H9 (cell line): ENCODE measurements around the gene QRICH2. TPM values are rescaled to one million over a fixed set of nuclear protein-coding genes. Genes with fewer than 3 reads are reported as not detected.

Source experiments
- DNase-seq: peaks from one replicate; pipeline ENCODE4 v3.0.0-alpha.2; 2017
- H2AFZ ChIP-seq: one replicate; pipeline ENCODE4 v1.6.1; 2013; ENCODE audit warnings: mild to moderate bottlenecking, low read length, control low read depth, moderate library complexity
- H2AK5ac ChIP-seq: 2 replicates; pipeline ENCODE4 v1.6.1; 2013; ENCODE audit warnings: low read length, control low read depth, mixed read lengths; ENCODE audit not compliant: insufficient read length
- H2BK120ac ChIP-seq: one replicate; pipeline ENCODE4 v1.6.1; 2013; ENCODE audit warnings: low read depth, mild to moderate bottlenecking, low read length, control low read depth, inconsistent platforms; ENCODE audit not compliant: poor library complexity, severe bottlenecking
- H2BK12ac ChIP-seq: 2 replicates; pipeline ENCODE4 v1.6.1; 2013; ENCODE audit warnings: low read length, control low read depth, mixed read lengths, low read depth; ENCODE audit not compliant: insufficient read length
- H2BK15ac ChIP-seq: 2 replicates; pipeline ENCODE4 v1.6.1; 2013; ENCODE audit warnings: low read depth, low read length, control low read depth
- H2BK20ac ChIP-seq: one replicate; pipeline ENCODE4 v1.6.1; 2013; ENCODE audit warnings: low read depth, mild to moderate bottlenecking, low read length, control low read depth, inconsistent platforms; ENCODE audit not compliant: poor library complexity, severe bottlenecking
- H2BK5ac ChIP-seq: 2 replicates; pipeline ENCODE4 v1.6.1; 2013; ENCODE audit warnings: low read length, control low read depth, mixed read lengths; ENCODE audit not compliant: insufficient read length
- H3K14ac ChIP-seq: 2 replicates; pipeline ENCODE4 v1.6.1; 2013; ENCODE audit warnings: low read length, control low read depth; ENCODE audit not compliant: insufficient read depth
- H3K18ac ChIP-seq: 2 replicates; pipeline ENCODE4 v1.6.1; 2013; ENCODE audit warnings: low read depth, mild to moderate bottlenecking, mixed read lengths, low read length, control low read depth; ENCODE audit not compliant: insufficient read length
- H3K23ac ChIP-seq: 2 replicates; pipeline ENCODE4 v1.6.1; 2013; ENCODE audit warnings: low read length, control low read depth, mixed read lengths, low read depth; ENCODE audit not compliant: insufficient read length
- H3K23me2 ChIP-seq: 2 replicates; pipeline ENCODE4 v1.6.1; 2013; ENCODE audit warnings: low read depth, mild to moderate bottlenecking, mixed read lengths, low read length, control low read depth; ENCODE audit not compliant: insufficient read length, poor library complexity, severe bottlenecking
- H3K27ac ChIP-seq: 2 replicates; pipeline ENCODE4 v1.5.1; 2013; ENCODE audit warnings: low read length, control low read depth, mixed read lengths, low read depth; ENCODE audit not compliant: insufficient read length
- H3K27me3 ChIP-seq: 2 replicates; pipeline ENCODE4 v1.6.1; 2013; ENCODE audit warnings: low read length, control low read depth, inconsistent platforms; ENCODE audit not compliant: insufficient read depth
- H3K4ac ChIP-seq: 2 replicates; pipeline ENCODE4 v1.6.1; 2013; ENCODE audit warnings: low read depth, mild to moderate bottlenecking, control low read depth, inconsistent platforms, low read length, moderate library complexity
- H3K4me1 ChIP-seq: 2 replicates; pipeline ENCODE4 v1.6.1; 2013; ENCODE audit warnings: low read length, control low read depth, inconsistent platforms; ENCODE audit not compliant: insufficient read depth
- H3K4me2 ChIP-seq: 2 replicates; pipeline ENCODE4 v1.6.1; 2013; ENCODE audit warnings: low read length, control low read depth, mixed read lengths; ENCODE audit not compliant: insufficient read length, insufficient read depth
- H3K56ac ChIP-seq: 2 replicates; pipeline ENCODE4 v1.6.1; 2013; ENCODE audit warnings: low read depth, mild to moderate bottlenecking, mixed read lengths, low read length, control low read depth; ENCODE audit not compliant: insufficient read length
- H3K79me1 ChIP-seq: 2 replicates; pipeline ENCODE4 v1.6.1; 2013; ENCODE audit warnings: low read depth, mild to moderate bottlenecking, moderate library complexity, low read length, control low read depth, inconsistent platforms; ENCODE audit not compliant: insufficient read depth, poor library complexity, severe bottlenecking
- H3K79me2 ChIP-seq: 2 replicates; pipeline ENCODE4 v1.6.1; 2013; ENCODE audit warnings: low read length, control low read depth, inconsistent platforms; ENCODE audit not compliant: insufficient read depth
- H3K9ac ChIP-seq: 2 replicates; pipeline ENCODE4 v1.6.1; 2013; ENCODE audit warnings: low read length, control low read depth, mixed read lengths; ENCODE audit not compliant: insufficient read length; ENCODE audit errors: extremely low read depth
- H3K9me3 ChIP-seq: one replicate; pipeline ENCODE4 v1.6.1; 2013; ENCODE audit warnings: low read depth, low read length, inconsistent platforms; ENCODE audit not compliant: control insufficient read depth
- H3T11ph ChIP-seq: one replicate; pipeline ENCODE4 v1.6.1; 2013; ENCODE audit warnings: mild to moderate bottlenecking, low read length, control low read depth, inconsistent platforms
- H4K20me1 ChIP-seq: one replicate; pipeline ENCODE4 v1.6.1; 2013; ENCODE audit not compliant: control insufficient read depth, insufficient read length, insufficient read depth
- H4K5ac ChIP-seq: 2 replicates; pipeline ENCODE4 v1.6.1; 2013; ENCODE audit warnings: low read depth, mild to moderate bottlenecking, mixed read lengths, low read length, control low read depth; ENCODE audit not compliant: insufficient read length
- H4K8ac ChIP-seq: replicated peaks from 2 replicates; pipeline ENCODE4 v1.6.1; 2013; ENCODE audit warnings: low read length, control low read depth, mixed read lengths, low read depth; ENCODE audit not compliant: insufficient read length
- H4K91ac ChIP-seq: 2 replicates; pipeline ENCODE4 v1.6.1; 2013; ENCODE audit warnings: low read depth, mild to moderate bottlenecking, moderate library complexity, mixed read lengths, low read length, control low read depth; ENCODE audit not compliant: insufficient read length
- H3K27ac Mint-ChIP-seq, 3 experiments: 2 replicates in 2 of 3; 3 replicates in 1 of 3; pipeline ENCODE4 v1.8.0; 2020 to 2021; ENCODE audit warnings: mixed read lengths in 3 of 3, mild to moderate bottlenecking in 1 of 3, moderate library complexity in 1 of 3
- H3K27me3 Mint-ChIP-seq: 2 replicates; pipeline ENCODE4 v1.8.0; 2021; ENCODE audit warnings: low read depth, mild to moderate bottlenecking, moderate library complexity, mixed read lengths
- H3K36me3 Mint-ChIP-seq, 3 experiments: 2 replicates in 2 of 3; 3 replicates in 1 of 3; pipeline ENCODE4 v1.8.0; 2020 to 2021; ENCODE audit warnings: low read depth in 3 of 3, mixed read lengths in 3 of 3; ENCODE audit not compliant: insufficient read depth in 1 of 3
- H3K4me1 Mint-ChIP-seq, 2 experiments: 2 replicates each; pipeline ENCODE4 v1.8.0; 2020; ENCODE audit warnings: mixed read lengths in 2 of 2
- H3K4me3 Mint-ChIP-seq, 2 experiments: 2 replicates in 1 of 2; 3 replicates in 1 of 2; pipeline ENCODE4 v1.8.0; 2020 to 2021; ENCODE audit warnings: mild to moderate bottlenecking in 2 of 2, mixed read lengths in 2 of 2, moderate library complexity in 1 of 2
- H3K9me3 Mint-ChIP-seq, 2 experiments: 2 replicates in 1 of 2; 3 replicates in 1 of 2; pipeline ENCODE4 v1.8.0; 2020; ENCODE audit warnings: mild to moderate bottlenecking in 2 of 2, mixed read lengths in 2 of 2, moderate library complexity in 1 of 2
- CTCF ChIP-seq: fragments of 200-600 bp; sonication (generic); conservative IDR thresholded peaks from 3 replicates; pipeline ENCODE4 v1.8.0; 2021; ENCODE audit warnings: antibody characterized with exemption, mild to moderate bottlenecking
- WGBS: extraction: QIAGEN DNeasy Blood & Tissue Kit; methylation state at CpG from one replicate; pipeline ENCODE4 v1.1.7; 2013; ENCODE audit warnings: missing lambda C conversion rate, low lambda C conversion rate, mixed read lengths; ENCODE audit not compliant: insufficient read length; ENCODE audit errors: extremely low coverage; 5-methylcytosine and 5-hydroxymethylcytosine counted together
- total RNA-seq: library from RNA; stranded (reverse); gene quantifications from 2 replicates; pipeline ENCODE4 v1.2.1, GENCODE V29; 2021

The QRICH2 gene
- total RNA-seq, 1 experiment from 2014 or later = 3.2 TPM

GRCh38 chr17:76354747-76355310 lies 46.8 kb upstream of the QRICH2 start:
- Histone ChIP-seq H3K27me3 (no peaks in the 10 kb centered on the region), H3K18ac (no peak overlapping the region), H2AK5ac (no peak overlapping the region), H3K9ac (no peak overlapping the region), H3K4ac (no peak overlapping the region), H4K5ac (no peak overlapping the region), H3K4me2 (peak overlapping the region; percentile 85), H4K91ac (no peak overlapping the region), H2BK120ac (no peak overlapping the region), H2BK20ac (no peak overlapping the region), H4K8ac (no peak overlapping the region), H3K14ac (no peak overlapping the region), H3K23me2 (peaks cover 5% of the 10 kb centered on the region), H2BK15ac (no peak overlapping the region), H2BK5ac (no peak overlapping the region), H2AFZ (no peak overlapping the region), H3K27ac (no peak overlapping the region), H3K9me3 (no peaks in the 10 kb centered on the region), H3T11ph (no peak overlapping the region), H3K79me2 (no peaks in the 10 kb centered on the region), H3K56ac (no peak overlapping the region), H3K23ac (no peak overlapping the region), H4K20me1 (no peaks in the 10 kb centered on the region), H3K79me1 (no peaks in the 10 kb centered on the region), H2BK12ac (no peak overlapping the region), H3K4me1 (no peaks in the 10 kb centered on the region)
- Mint-ChIP-seq H3K27ac (no peak overlapping the region), H3K36me3 (peaks cover 0 to 7% (median 3%) of the 10 kb centered on the region in 3 experiments), H3K4me3 (peak overlapping the region; percentile 80 to 96), H3K9me3 (no peaks in the 10 kb centered on the region), H3K27me3 (peaks cover 1% of the 10 kb centered on the region), H3K4me1 (peaks cover 21 to 24% of the 10 kb centered on the region in 2 experiments)
- DNase-seq = no peak
- WGBS = no CpG with 5 or more reads among the region's 13 CpGs
- TF ChIP-seq CTCF = no peak
